GM19351 (cell line): ENCODE measurements around the gene ELL2.

Source experiments
- ATAC-seq: cut with Tn5 transposase; IDR thresholded peaks from one replicate; pipeline ENCODE4 v1.9.1; 2021; ENCODE audit warnings: mild to moderate bottlenecking, moderate library complexity; ENCODE audit not compliant: unreplicated experiment

ELL2 gene

GRCh38 chr5:95956900-95957293 is 4.8 kb downstream of the ELL2 start:
- no peak for ATAC-seq

- no peak for ATAC-seq
These were observed 5.4 kb downstream of the ELL2 start for GRCh38 chr5:95956021-95956899.

- no peak for ATAC-seq
These were observed 6.9 kb downstream of the ELL2 start for GRCh38 chr5:95954716-95955115.

- no peak for ATAC-seq
These were observed 8.5 kb downstream of the ELL2 start for GRCh38 chr5:95953021-95953702.

GRCh38 chr5:95951916-95952315 is 9.7 kb downstream of the ELL2 start:
- no peak for ATAC-seq

- peak; percentile 84 for ATAC-seq
These were observed 11.8 kb downstream of the ELL2 start for GRCh38 chr5:95949810-95950209.

- ATAC-seq: no peak
These were observed 13.0 kb downstream of the ELL2 start for GRCh38 chr5:95948631-95949030.

- ATAC-seq: no peak
These were observed 15.2 kb downstream of the ELL2 start for GRCh38 chr5:95946451-95946850.

- ATAC-seq: no peak
These were observed 18.7 kb downstream of the ELL2 start for GRCh38 chr5:95942968-95943367.

GRCh38 chr5:95942414-95942813 is 19.2 kb downstream of the ELL2 start:
- no peak for ATAC-seq

- ATAC-seq: no peak
These were observed 19.9 kb downstream of the ELL2 start for GRCh38 chr5:95941756-95942155.

GRCh38 chr5:95940758-95941682 is 20.6 kb downstream of the ELL2 start:
- ATAC-seq: no peak

GRCh38 chr5:95939465-95939864 is 22.2 kb downstream of the ELL2 start:
- ATAC-seq: peak; percentile 77

- ATAC-seq: no peak
These were observed 22.9 kb downstream of the ELL2 start for GRCh38 chr5:95938766-95939165.

GRCh38 chr5:95938347-95938746 is 23.3 kb downstream of the ELL2 start:
- no peak for ATAC-seq

GRCh38 chr5:95937607-95938152 is 24.0 kb downstream of the ELL2 start:
- no peak for ATAC-seq

- ATAC-seq: no peak
These were observed 24.7 kb downstream of the ELL2 start for GRCh38 chr5:95936812-95937397.

GRCh38 chr5:95935553-95936100 is 26.0 kb downstream of the ELL2 start:
- no peak for ATAC-seq

- ATAC-seq: no peak
These were observed 27.3 kb downstream of the ELL2 start for GRCh38 chr5:95934207-95934804.

GRCh38 chr5:95932941-95933340 is 28.7 kb downstream of the ELL2 start:
- no peak for ATAC-seq
